ENCODE results near the gene WDFY3. TPM values are rescaled to one million over a fixed set of nuclear protein-coding genes. Genes with fewer than 3 reads are reported as not detected.

WDFY3 gene
- total and polyA plus RNA-seq, 7 donors, result 4.8 to 85.7 (median 50.5) TPM

- intact Hi-C loops (cut with DNase I), result no loop called here
- Histone ChIP-seq H3K27ac (peak overlapping the region in 3 of 4 donors; percentile 51 to 54 (median 51)), H3K4me1 (peaks cover 2 to 40% (median 34%) of the 10 kb centered on the region in 4 donors), H3K36me3 (no peaks in the 10 kb centered on the region), H3K9me3 (peaks cover 0 to 11% (median 2%) of the 10 kb centered on the region in 4 donors), H3K27me3 (no peaks in the 10 kb centered on the region), H3K4me3 (no peak overlapping the region)
- 64 to 78% methylated on average over 2 of the region's 2 CpGs for WGBS, 2 donors
- no peak for TF ChIP-seq CTCF (IDR thresholded peaks at IDR 0.05)
- TF ChIP-seq POLR2AphosphoS5 (IDR thresholded peaks at IDR 0.05), result no peak
- no peak for TF ChIP-seq POLR2A (IDR thresholded peaks at IDR 0.05)
- no peak for TF ChIP-seq EP300 (IDR thresholded peaks at IDR 0.05)
- no peak for DNase-seq
Observed at GRCh38 chr4:84938316-84938715, 28.2 kb downstream of the WDFY3 start.

GRCh38 chr4:84937381-84937977, 29.0 kb downstream of the WDFY3 start:
- Histone ChIP-seq H3K4me1 (peaks cover 2 to 40% (median 34%) of the 10 kb centered on the region in 4 donors), H3K4me3 (no peak overlapping the region), H3K27ac (peak overlapping the region in 3 of 4 donors; percentile 51 to 54 (median 51)), H3K9me3 (peaks cover 0 to 11% (median 2%) of the 10 kb centered on the region in 4 donors), H3K36me3 (no peaks in the 10 kb centered on the region), H3K27me3 (no peaks in the 10 kb centered on the region)
- no peak for TF ChIP-seq POLR2A (IDR thresholded peaks at IDR 0.05)
- no peak for TF ChIP-seq EP300 (IDR thresholded peaks at IDR 0.05)
- no peak for TF ChIP-seq POLR2AphosphoS5 (IDR thresholded peaks at IDR 0.05)
- no peak for TF ChIP-seq CTCF (IDR thresholded peaks at IDR 0.05)
- intact Hi-C loops (cut with DNase I), result no loop called here
- no peak for DNase-seq
- WGBS, 2 donors, result 81 to 83% methylated on average over 3 of the region's 3 CpGs

- intact Hi-C loops (cut with DNase I), result no loop called here
- no peak for DNase-seq
- peaks cover 2 to 40% (median 34%) of the 10 kb centered on the region in 4 donors for H3K4me1 ChIP-seq
Observed at GRCh38 chr4:84936123-84936522, 30.4 kb downstream of the WDFY3 start.

DNA sequence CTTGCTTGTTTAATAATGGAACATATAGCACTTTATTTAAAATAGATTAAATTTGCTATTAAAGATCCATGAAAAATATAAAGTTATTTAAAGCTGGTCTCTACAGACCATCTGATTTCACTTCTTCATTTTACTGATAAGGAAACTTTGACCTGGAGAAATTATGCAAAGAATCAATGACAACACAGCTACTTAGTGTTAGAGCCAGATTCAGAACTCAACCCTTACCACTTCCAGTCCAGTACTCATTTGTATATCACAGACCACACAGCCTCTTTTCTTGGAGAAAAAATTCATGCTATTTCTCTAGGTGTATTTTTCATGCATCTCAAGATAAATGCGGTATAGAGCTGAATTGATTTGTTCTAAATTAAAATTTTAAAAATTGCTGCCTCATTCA, 34.0 kb downstream of the WDFY3 start:
- peaks cover 0 to 18% (median 0%) of the 10 kb centered on the region in 4 donors for H3K36me3 ChIP-seq
- H3K4me3 ChIP-seq, result no peak overlapping the region
- intact Hi-C loops (cut with DNase I), result no loop called here
- H3K27ac ChIP-seq, result no peak overlapping the region
- DNase-seq, result no peak
- TF ChIP-seq EP300 (IDR thresholded peaks at IDR 0.05) (no peak), POLR2A (IDR thresholded peaks at IDR 0.05) (no peak), POLR2AphosphoS5 (IDR thresholded peaks at IDR 0.05) (no peak), CTCF (IDR thresholded peaks at IDR 0.05) (no peak)
- H3K4me1 ChIP-seq, result peaks cover 2 to 24% (median 15%) of the 10 kb centered on the region in 4 donors
- H3K9me3 ChIP-seq, result no peaks in the 10 kb centered on the region
- WGBS, 2 donors, result 95 to 99% methylated on average over 1 of the region's 1 CpG
- no peaks in the 10 kb centered on the region for H3K27me3 ChIP-seq

More at GRCh38 chr4:84936123-84936522, 30.4 kb downstream of the WDFY3 start:
- Histone ChIP-seq H3K27me3 (no peaks in the 10 kb centered on the region), H3K36me3 (peaks cover 0 to 3% (median 0%) of the 10 kb centered on the region in 4 donors), H3K9me3 (peaks cover 0 to 7% (median 2%) of the 10 kb centered on the region in 4 donors), H3K4me3 (no peak overlapping the region), H3K27ac (no peak overlapping the region)
- TF ChIP-seq POLR2AphosphoS5 (IDR thresholded peaks at IDR 0.05) (no peak), POLR2A (IDR thresholded peaks at IDR 0.05) (no peak), EP300 (IDR thresholded peaks at IDR 0.05) (no peak), CTCF (IDR thresholded peaks at IDR 0.05) (no peak)
- WGBS, 2 donors, result 92 to 95% methylated on average over 2 of the region's 2 CpGs

Measured in sigmoid colon (tissue), 7 donors.